NCI-H526 treated with DMSO at 0.1 percent for 48 hours (cell line): ENCODE measurements around the gene DNAL1.

Experiments used
- DNase-seq: peaks from one replicate; lab custom pipeline; 2025; lab: John Stamatoyannopoulos, UW

The DNAL1 gene

DNA sequence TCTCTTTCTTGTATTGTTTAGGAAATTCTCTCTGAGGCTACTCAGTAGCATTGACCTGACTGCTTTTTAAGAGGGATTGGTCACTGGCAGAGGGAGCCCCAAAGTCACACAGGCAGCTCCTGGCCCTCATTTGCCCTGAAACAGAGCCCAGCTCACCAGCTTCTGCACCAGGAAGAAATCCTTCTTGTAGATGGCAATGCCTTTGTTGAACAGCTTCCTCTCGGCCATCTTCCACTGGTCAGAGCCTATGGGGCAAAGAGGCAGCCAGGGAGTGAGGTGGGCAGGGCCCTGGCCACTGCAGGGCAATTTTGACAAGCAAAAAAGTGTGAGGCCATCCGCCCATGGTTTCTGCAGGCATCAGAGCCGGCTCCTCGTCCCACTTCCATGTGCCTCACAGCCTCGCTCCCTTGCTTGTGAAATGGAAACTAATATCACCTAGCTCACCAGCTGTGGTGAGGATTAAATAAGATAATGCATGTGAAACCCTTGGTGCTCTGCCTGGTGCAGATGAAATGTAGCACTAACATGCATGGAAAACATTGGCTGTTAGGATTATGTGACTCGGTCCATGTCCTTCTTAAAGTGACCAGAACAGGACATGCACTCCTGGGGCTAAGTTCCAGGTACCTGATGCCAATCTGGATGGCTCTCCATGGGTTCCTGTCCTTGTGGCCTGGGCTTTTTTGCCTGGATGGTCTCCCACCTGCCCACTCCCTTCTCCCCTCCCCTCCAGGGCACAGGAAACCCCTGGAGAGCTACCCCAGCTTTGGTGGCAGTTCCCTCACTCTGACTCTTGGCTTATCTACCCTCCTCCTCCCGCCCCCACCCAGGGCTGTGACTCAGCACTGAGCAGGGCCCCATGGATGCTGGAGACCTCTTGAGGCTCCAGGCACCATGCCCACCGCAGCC lies 80.6 kb downstream of the DNAL1 start:
- DNase-seq = no peak

DNA sequence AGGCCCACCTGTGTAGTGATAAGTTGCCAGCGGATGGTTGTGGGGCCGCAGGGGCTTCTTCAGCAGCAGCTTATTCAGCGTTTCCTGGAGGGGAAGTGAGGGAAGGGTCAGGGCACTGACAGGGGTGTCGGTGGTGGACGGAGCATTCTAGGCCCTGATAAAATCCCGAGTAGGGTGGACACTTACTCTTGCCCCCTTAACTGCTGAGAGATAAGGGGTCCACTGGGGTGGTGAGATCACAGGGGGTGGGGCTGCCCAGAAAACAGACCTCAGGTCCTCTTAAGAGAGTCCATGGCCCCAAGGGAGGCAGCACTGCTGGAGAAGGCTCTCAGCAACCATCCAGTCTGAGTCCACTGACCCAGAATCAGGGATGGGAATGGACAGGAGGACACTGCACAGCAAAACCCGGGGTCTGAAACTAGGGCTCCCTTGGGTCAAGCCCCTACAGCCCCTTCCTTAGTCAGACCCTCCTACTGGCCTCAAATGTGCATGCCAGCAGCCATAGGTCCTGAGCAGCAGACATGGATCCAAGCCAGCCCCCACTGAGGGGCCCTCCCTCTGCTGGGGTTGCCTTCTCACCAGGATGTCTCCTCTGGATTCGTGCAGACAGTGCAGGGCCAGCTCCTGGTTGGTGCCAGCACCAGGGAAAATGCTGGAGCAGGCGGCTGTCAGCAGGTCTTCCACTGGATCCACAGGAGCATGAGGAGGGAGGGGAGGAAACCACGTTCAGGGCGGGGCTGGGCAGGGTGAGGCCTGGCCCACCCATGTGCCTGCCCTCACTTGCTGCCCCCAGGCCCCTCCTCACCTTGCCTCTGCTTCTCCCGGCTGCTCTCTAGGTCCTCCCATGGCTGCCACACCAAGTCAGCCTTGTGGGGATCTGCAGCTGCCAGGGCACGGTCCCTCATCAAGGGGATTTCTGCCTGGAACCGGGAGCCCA lies 81.5 kb downstream of the DNAL1 start:
- DNase-seq = no peak

- DNase-seq = no peak
Observed at GRCh38 chr14:73727166-73727565, 82.4 kb downstream of the DNAL1 start.

GRCh38 chr14:73728717-73729330 lies 84.0 kb downstream of the DNAL1 start:
- DNase-seq = peak; percentile 25

GRCh38 chr14:73729556-73730265 lies 84.9 kb downstream of the DNAL1 start:
- DNase-seq = no peak

- no peak for DNase-seq
Observed at GRCh38 chr14:73731111-73731510, 86.3 kb downstream of the DNAL1 start.

- no peak for DNase-seq
Observed at GRCh38 chr14:73732006-73732405, 87.2 kb downstream of the DNAL1 start.

- DNase-seq = no peak
Observed at GRCh38 chr14:73736842-73737241, 92.1 kb downstream of the DNAL1 start.

DNA sequence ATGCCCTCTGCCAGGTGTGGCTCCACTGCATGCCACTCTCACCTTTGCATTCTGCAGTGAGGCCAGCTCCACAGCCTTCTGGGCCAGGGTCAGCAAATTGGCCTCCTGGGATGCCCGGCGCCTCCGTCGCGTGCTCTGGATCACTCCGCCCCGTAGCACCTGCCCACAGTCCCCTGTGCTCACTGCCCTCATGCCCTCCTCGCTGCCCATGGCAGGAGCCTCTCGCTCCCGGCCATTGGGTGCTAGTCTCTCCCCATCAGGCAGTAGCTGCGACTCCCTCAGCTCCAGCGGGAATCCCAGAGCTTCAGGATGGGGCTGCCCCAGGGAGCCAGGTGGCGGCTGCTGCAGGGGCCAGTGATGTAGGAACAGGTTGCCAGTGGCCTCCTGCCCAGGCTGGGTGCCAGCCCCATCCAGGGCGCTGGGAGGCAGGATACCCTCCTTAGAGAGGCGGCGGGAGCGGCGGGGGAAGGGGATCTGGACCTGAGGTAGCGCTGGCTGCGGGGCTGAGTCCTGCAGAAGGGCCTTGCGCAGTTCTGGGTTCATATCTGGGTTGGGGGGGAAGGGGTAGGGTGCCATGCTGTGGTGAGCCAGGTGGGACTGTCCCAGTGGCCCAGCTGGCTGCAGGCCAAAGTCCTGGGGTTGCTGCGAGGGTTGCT lies 93.9 kb downstream of the DNAL1 start:
- no peak for DNase-seq

GRCh38 chr14:73739174-73739898 lies 94.5 kb downstream of the DNAL1 start:
- no peak for DNase-seq

DNA sequence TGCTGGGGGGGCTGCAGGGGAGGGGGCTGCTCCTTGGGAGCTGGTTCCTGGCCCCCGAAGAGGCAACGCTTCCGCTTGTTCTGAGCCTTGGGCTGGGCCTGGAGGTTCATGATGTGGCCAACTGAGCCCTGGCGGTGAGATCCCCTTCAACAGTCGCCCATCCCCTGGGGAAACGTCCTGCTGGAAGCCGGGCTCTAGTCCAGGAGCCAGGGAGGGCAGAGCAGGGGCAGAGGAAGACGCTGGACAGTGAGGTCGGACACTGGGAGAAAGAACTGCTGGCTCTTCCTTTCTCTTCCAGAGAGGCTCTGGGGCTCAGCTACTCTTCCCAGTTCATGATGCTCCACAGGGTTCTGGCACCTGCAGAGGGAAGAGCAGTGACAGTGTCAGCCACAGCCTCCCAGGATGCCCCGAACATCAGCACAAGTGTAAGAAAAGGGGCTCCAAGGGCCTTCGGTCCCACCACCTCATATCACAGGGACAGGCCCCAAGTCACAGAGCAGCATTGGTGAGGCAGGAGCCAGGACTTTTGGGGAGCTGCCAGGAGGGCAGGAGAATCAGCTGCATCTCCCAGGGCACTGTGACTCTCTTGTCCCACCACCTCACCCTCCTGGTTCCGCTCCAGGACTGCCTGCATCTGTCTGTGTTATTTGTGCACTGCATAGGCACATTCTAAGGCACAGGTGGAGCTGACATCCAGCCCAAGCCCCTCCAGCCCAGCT lies 95.3 kb downstream of the DNAL1 start:
- no peak for DNase-seq

GRCh38 chr14:73740618-73741326 lies 96.0 kb downstream of the DNAL1 start:
- DNase-seq = no peak

GRCh38 chr14:73741386-73741875 lies 96.6 kb downstream of the DNAL1 start:
- no peak for DNase-seq

- no peak for DNase-seq
Observed at GRCh38 chr14:73741876-73742519, 97.2 kb downstream of the DNAL1 start.

DNA sequence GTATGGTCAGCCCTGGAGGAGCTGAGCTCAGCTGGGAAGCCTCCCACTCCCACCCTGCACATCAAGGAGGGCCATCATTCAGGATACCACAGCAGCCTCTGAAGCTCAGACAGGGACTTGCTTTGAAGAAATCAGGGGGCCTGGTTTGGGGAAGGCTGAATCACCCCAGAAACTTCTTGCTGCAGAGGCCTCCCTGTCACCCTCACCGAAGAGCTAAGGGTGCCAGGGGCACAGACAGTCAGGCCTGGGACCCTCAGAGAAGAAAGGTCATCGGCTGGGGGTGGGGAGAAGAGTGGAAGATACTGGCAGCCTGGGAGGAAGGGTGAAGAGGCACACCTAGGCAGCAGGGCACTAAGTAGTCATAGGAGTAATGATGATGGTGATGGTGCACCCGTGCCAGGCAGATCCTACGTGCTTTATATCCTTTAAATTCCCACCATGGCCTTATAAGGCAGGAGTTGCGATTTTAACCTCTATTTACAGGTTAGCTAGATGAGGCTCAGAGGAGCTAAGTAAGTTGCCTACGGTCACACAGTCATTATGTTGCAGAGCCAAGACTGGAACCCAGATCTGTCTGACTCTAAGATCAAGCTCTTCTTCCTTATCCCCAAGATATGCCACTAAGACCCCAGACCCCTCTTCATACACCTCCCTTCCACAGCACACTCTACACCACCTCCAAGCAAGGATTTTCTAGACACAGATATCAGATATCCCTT lies 97.9 kb downstream of the DNAL1 start:
- no peak for DNase-seq

DNA sequence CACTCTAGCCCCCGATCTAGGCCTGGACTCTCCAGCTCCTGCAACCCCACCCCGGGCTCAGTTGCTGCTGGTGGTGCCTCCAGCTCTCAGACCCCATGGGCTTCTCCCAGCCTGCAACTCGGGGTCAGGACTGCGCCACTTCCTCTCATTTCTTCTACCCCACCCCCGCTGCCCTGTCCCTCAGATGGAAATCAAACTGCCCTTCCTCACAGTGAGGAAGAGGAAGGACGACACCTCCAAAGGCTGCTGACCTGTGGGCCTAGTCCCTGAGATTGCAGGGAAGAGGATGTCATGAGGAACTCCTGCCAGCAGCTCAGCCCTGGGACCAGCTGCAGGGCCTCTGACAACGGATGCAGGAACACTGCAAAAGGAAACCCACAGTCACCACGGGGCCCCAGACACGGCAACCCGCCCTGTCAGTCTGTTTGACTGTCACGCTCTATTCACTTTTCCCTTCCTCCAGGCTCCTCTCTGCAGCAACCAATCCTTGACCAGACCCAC lies 98.7 kb downstream of the DNAL1 start:
- no peak for DNase-seq

GRCh38 chr14:73744175-73744867 lies 99.5 kb downstream of the DNAL1 start:
- DNase-seq = no peak
